RPMI7951 (cell line): Measurements from ENCODE around the gene KLHDC10. TPM values are rescaled to one million over a fixed set of nuclear protein-coding genes. Genes with fewer than 3 reads are reported as not detected.
A peak's percentile ranks its signal among the peaks of the same experiment; 100 is the strongest.
"Not testable (repeated sequence)": the region's sequence is repeated elsewhere in the genome, so short reads cannot be mapped to it uniquely, and the experiment has no call there.

Experiments
- DNase-seq: peaks from one replicate; pipeline ENCODE4 v3.0.0-alpha.2; 2012; ENCODE audit warnings: low read depth
- total RNA-seq: library from RNA; depleted of rRNA; stranded (reverse); fragments of >200 nt; shearing (Covaris generic); gene quantifications from 2 replicates; pipeline ENCODE4 v1.2.3, GENCODE V29; 2014

Gene KLHDC10
- total RNA-seq, 1 experiment from 2014 or later, result 21.3 TPM

- DNase-seq, result no peak
These were observed 48.0 kb downstream of the KLHDC10 start for GRCh38 chr7:130118294-130118693.

- no peak for DNase-seq
These were observed 48.5 kb downstream of the KLHDC10 start for GRCh38 chr7:130118801-130119200.

- no peak for DNase-seq
These were observed 53.2 kb downstream of the KLHDC10 start for GRCh38 chr7:130123501-130123900.

GRCh38 chr7:130124711-130125110 lies 54.4 kb downstream of the KLHDC10 start:
- no peak for DNase-seq

- DNase-seq, result not testable (repeated sequence)
These were observed 56.5 kb downstream of the KLHDC10 start for GRCh38 chr7:130126840-130127239.

- DNase-seq, result no peak
These were observed 57.1 kb downstream of the KLHDC10 start for GRCh38 chr7:130127404-130127803.

GRCh38 chr7:130127821-130128317 lies 57.5 kb downstream of the KLHDC10 start:
- DNase-seq, result peak; percentile 18

- DNase-seq, result no peak
These were observed 58.7 kb downstream of the KLHDC10 start for GRCh38 chr7:130129011-130129411.

- no peak for DNase-seq
These were observed 61.0 kb downstream of the KLHDC10 start for GRCh38 chr7:130131191-130131834.

- DNase-seq, result no peak
These were observed 61.9 kb downstream of the KLHDC10 start for GRCh38 chr7:130131964-130132875.

- no peak for DNase-seq
These were observed 62.9 kb downstream of the KLHDC10 start for GRCh38 chr7:130133029-130133782.

GRCh38 chr7:130134106-130134636 lies 63.8 kb downstream of the KLHDC10 start:
- DNase-seq, result no peak

GRCh38 chr7:130134726-130135125 lies 64.4 kb downstream of the KLHDC10 start:
- DNase-seq, result no peak

- DNase-seq, result peak; percentile 40
These were observed 65.2 kb downstream of the KLHDC10 start for GRCh38 chr7:130135208-130136205.

- no peak for DNase-seq
These were observed 66.3 kb downstream of the KLHDC10 start for GRCh38 chr7:130136579-130137167.

- DNase-seq, result no peak
These were observed 66.9 kb downstream of the KLHDC10 start for GRCh38 chr7:130137207-130137606.

GRCh38 chr7:130139193-130139960 lies 69.0 kb downstream of the KLHDC10 start:
- DNase-seq, result no peak

GRCh38 chr7:130140551-130141160 lies 70.3 kb downstream of the KLHDC10 start:
- no peak for DNase-seq
